Measurements from ENCODE around the gene MYL1.

DNA sequence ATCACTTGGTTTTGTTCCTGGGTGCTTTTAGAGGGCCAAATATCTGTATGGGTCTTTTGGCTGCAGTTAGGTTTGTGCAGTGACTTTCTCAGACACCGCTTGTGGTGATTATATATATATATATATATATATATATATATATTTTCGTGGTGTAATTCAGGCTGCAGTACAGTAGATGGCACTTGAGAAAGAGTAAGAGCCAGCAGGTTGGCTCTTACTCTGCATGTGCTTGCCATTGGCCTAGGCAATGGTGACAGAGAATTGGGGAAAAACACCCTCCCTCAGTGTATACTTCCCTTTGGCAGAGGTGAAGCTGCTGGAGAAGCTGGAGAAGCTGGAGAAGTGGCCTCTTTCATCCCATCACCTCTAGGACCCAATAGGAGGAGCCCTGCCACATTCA, 22.2 kb upstream of the MYL1 start:
- TF ChIP-seq EZH2 (IDR thresholded peaks at IDR 0.05) (no peak), POLR2AphosphoS5 (IDR thresholded peaks at IDR 0.05; ENCODE audit: borderline replicate concordance, low read depth, low read length) (no peak)
